Measurements from ENCODE around the gene IQSEC1. TPM values are rescaled to one million over a fixed set of nuclear protein-coding genes. Genes with fewer than 3 reads are reported as not detected.

IQSEC1 gene
- total RNA-seq, 1 experiment from 2014 or later: 28.1 TPM

GRCh38 chr3:12991861-12992281 lies 81.4 kb downstream of the IQSEC1 start:
- Histone ChIP-seq H3K27ac (ENCODE audit: low read depth, low read length) (no peak overlapping the region), H3K9me2 (ENCODE audit: insufficient read depth) (no peaks in the 10 kb centered on the region), H3K4me3 (replicated peaks in 1 of 2; ENCODE audit: low read depth in 1 of 2, low read length in 2 of 2) (no peak overlapping the region), H3K9me3 (ENCODE audit: control insufficient read depth in 1 of 2, insufficient read depth in 1 of 2, low read depth in 1 of 2, low read length in 2 of 2) (no peaks in the 10 kb centered on the region), H3K4me2 (ENCODE audit: low read length) (no peak overlapping the region), H3K27me3 (ENCODE audit: insufficient read depth, low read length) (no peaks in the 10 kb centered on the region), H3K79me2 (ENCODE audit: insufficient read depth, low read length) (no peaks in the 10 kb centered on the region), H3K36me3 (ENCODE audit: control insufficient read depth in 1 of 2, insufficient read depth in 2 of 2, low read length in 2 of 2) (no peaks in the 10 kb centered on the region), H3K4me1 (ENCODE audit: control insufficient read depth in 1 of 2, insufficient read depth in 2 of 2, low read length in 2 of 2) (peaks cover 9 to 27% of the 10 kb centered on the region in 2 experiments), H4K20me1 (ENCODE audit: insufficient read depth) (no peaks in the 10 kb centered on the region), H3K9ac (ENCODE audit: low read length) (no peak overlapping the region), H2AFZ (ENCODE audit: low read depth, low read length, poor library complexity, severe bottlenecking) (no peak overlapping the region)
- TF ChIP-seq ZBTB33 (IDR thresholded peaks at IDR 0.05; ENCODE audit: extremely low read depth, insufficient replicate concordance, low read length): no peak
- ATAC-seq (no peak), DNase-seq (ENCODE audit: low read depth, low spot score) (no peak)
- no TSS peak for BruUV-seq (replicated peaks)
- intact Hi-C loops (cut with micrococcal nuclease): no loop called here
- ChIA-PET RAD21 (ENCODE audit: low non-redundant PET in 1 of 2, low total read pairs in 2 of 2, uncharacterized antibody in 2 of 2, unreplicated experiment in 2 of 2) (no interaction called here), POLR2A (no interaction called here), CTCF (no interaction called here)

GRCh38 chr3:12991481-12991837 lies 81.8 kb downstream of the IQSEC1 start:
- ChIA-PET CTCF (no interaction called here), RAD21 (ENCODE audit: low non-redundant PET in 1 of 2, low total read pairs in 2 of 2, uncharacterized antibody in 2 of 2, unreplicated experiment in 2 of 2) (no interaction called here), POLR2A (no interaction called here)
- BruUV-seq (replicated peaks): no TSS peak
- no peaks in the 10 kb centered on the region for H3K9me3 ChIP-seq (ENCODE audit: control insufficient read depth in 1 of 2, insufficient read depth in 1 of 2, low read depth in 1 of 2, low read length in 2 of 2)
- no peak overlapping the region for H3K4me2 ChIP-seq (ENCODE audit: low read length)
- H3K4me3 ChIP-seq (replicated peaks in 1 of 2; ENCODE audit: low read depth in 1 of 2, low read length in 2 of 2): no peak overlapping the region
- H3K27me3 ChIP-seq (ENCODE audit: insufficient read depth, low read length): no peaks in the 10 kb centered on the region
- TF ChIP-seq CBX3 (IDR thresholded peaks at IDR 0.05; ENCODE audit: low read depth) (no peak), EZH2 (IDR thresholded peaks at IDR 0.05) (no peak), SRF (IDR thresholded peaks at IDR 0.05; ENCODE audit: low read depth) (no peak), YY1 (IDR thresholded peaks at IDR 0.05; ENCODE audit: extremely low read depth, insufficient replicate concordance, low read depth, low read length) (no peak), CTCF (IDR thresholded peaks at IDR 0.05 in 2 of 3, conservative IDR thresholded peaks at IDR 0.05 in 1 of 3; ENCODE audit: borderline replicate concordance in 1 of 3, insufficient read depth in 1 of 3, low read depth in 2 of 3, low read length in 2 of 3) (no peak), FOSL1 (IDR thresholded peaks at IDR 0.05; ENCODE audit: low read depth) (no peak), POLR2AphosphoS5 (IDR thresholded peaks at IDR 0.05; ENCODE audit: low read depth, low read length) (no peak), TCF7L2 (IDR thresholded peaks at IDR 0.05; ENCODE audit: borderline replicate concordance, extremely low read depth, insufficient read depth, insufficient read length) (no peak), SIN3A (IDR thresholded peaks at IDR 0.05; ENCODE audit: low read depth) (no peak), SP1 (IDR thresholded peaks at IDR 0.05; ENCODE audit: low read depth) (no peak)
- H3K79me2 ChIP-seq (ENCODE audit: insufficient read depth, low read length): no peaks in the 10 kb centered on the region
- ATAC-seq (no peak), DNase-seq (ENCODE audit: low read depth, low spot score) (no peak)
- H3K9me2 ChIP-seq (ENCODE audit: insufficient read depth): no peaks in the 10 kb centered on the region
- H3K9ac ChIP-seq (ENCODE audit: low read length): no peak overlapping the region
- no peaks in the 10 kb centered on the region for H3K36me3 ChIP-seq (ENCODE audit: control insufficient read depth in 1 of 2, insufficient read depth in 2 of 2, low read length in 2 of 2)
- no peak overlapping the region for H3K27ac ChIP-seq (ENCODE audit: low read depth, low read length)
- H4K20me1 ChIP-seq (ENCODE audit: insufficient read depth): no peaks in the 10 kb centered on the region
- no peak overlapping the region for H2AFZ ChIP-seq (ENCODE audit: low read depth, low read length, poor library complexity, severe bottlenecking)
- intact Hi-C loops (cut with micrococcal nuclease): no loop called here
- H3K4me1 ChIP-seq (ENCODE audit: control insufficient read depth in 1 of 2, insufficient read depth in 2 of 2, low read length in 2 of 2): peaks cover 9 to 27% of the 10 kb centered on the region in 2 experiments
